Stimulated activated CD8-positive, alpha-beta memory T cell treated with anti-CD3 and anti-CD28 coated beads, Interleukin-7, amount 100 ng/mL, for 48 hours (primary cell): ENCODE measurements around the gene LIPG.
"Not testable (repeated sequence)": the region's sequence is repeated elsewhere in the genome, so short reads cannot be mapped to it uniquely, and the experiment has no call there.

Source experiments
- DNase-seq, 2 donors: peaks; one replicate each; pipeline ENCODE4 v3.0.0-alpha.2; 2020; ENCODE audit warnings: low read depth in 1 of 2; ENCODE audit errors: extremely low read depth in 1 of 2

The LIPG gene

DNA sequence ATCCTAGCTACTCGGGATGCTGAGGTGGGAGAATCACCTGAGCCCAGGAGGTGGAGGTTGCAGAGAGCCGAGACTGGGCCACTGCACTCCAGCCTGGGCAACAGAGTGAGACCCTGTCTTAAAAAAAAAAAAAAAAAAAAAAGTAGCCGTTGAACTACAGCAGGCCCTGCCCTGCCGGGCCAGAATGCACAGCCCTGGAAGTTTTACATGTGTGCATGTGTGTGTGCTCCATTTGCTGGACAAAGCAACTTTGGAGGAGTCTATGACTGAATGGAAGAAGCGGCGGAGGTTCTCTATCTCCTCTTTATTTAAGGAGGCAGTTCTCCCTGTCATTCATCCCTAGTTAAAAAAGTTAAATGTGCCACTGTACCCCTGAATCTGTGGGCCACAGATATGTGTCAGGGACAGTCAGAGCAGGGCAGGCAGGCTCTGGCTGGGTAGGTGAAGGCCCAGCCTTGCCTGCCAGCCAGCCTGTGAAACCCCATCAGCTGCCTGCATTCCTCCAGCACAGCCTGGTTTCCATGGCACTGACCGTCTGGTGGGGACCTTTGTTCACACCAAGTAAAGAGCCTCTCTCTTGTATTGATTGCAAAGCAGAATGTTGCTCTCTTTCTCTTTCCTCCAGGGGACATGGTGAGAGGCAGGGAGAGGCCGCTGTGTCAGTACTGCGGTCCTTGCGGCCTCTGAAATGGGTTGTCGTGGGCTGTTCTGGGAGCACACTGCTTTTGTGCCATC is 10.9 kb downstream of the LIPG start:
- no peak for DNase-seq

DNA sequence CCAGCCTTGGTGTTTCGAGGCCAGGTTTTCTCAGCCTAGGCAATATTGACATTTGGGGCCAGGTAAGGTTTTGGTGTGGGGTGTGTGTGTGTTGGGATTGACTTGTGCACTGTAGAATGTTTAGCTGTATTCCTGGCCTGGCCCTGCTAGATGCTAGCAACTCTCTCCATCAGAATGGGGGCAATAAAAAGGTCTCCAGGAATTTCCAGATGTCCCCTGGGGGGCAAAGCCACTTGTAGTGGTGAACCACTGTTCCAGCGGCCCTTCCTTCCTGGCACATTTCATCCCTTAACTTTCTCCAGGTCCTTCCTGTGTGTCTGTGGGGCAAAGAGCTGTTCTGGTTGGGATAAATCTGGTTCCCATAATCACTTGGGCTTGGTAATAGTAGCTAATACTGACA is 12.0 kb downstream of the LIPG start:
- no peak for DNase-seq

- not testable (repeated sequence) for DNase-seq
Observed at GRCh38 chr18:49579041-49579440, 17.2 kb downstream of the LIPG start.

DNA sequence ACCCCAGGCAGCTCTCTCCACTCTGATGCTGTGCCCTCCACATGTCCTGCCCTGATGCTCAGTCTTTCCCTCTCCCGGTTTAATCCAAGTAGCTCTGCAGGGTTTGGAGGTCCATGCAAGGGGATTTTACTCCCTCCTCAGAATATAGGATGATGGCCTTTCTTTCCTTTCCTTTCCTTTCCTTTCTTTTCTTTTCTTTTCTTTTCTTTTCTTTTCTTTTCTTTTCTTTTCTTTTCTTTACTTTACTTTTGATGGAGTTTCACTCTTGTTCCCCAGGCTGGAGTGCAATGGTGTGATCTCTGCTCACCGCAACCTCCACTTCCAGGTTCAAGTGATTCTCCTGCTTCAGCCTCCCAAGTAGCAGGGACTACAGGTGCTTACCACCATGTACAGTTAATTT is 17.7 kb downstream of the LIPG start:
- DNase-seq, result not testable (repeated sequence)

- no peak for DNase-seq
Observed at GRCh38 chr18:49580279-49580678, 18.4 kb downstream of the LIPG start.

DNA sequence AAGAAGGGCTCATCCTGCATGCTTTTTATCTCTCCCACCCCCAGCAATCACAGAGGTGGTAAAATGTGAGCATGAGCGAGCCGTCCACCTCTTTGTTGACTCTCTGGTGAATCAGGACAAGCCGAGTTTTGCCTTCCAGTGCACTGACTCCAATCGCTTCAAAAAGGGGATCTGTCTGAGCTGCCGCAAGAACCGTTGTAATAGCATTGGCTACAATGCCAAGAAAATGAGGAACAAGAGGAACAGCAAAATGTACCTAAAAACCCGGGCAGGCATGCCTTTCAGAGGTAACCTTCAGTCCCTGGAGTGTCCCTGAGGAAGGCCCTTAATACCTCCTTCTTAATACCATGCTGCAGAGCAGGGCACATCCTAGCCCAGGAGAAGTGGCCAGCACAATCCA is 19.5 kb downstream of the LIPG start:
- DNase-seq, result no peak

GRCh38 chr18:49582579-49582978 is 20.7 kb downstream of the LIPG start:
- no peak for DNase-seq

- DNase-seq, result no peak
Observed at GRCh38 chr18:49584394-49584793, 22.5 kb downstream of the LIPG start.

DNA sequence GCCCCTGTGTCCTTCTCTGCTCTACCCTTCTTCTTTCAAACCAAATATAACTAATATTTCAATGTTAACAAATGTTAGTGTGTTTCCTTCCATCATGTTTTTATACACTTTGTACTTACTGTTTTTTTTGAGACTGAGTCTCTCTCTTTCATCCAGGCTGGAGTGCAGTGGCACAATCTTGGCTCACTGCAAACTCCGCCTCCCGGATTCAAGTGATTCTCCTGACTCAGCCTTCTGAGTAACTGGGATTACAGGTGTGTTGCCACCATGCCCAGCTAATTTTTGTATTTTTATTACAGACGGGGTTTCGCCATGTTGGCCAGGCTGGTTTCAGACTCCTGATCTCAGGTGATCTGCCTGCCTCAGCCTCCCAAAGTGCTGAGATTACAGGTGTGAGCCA is 23.1 kb downstream of the LIPG start:
- DNase-seq, result not testable (repeated sequence)

DNA sequence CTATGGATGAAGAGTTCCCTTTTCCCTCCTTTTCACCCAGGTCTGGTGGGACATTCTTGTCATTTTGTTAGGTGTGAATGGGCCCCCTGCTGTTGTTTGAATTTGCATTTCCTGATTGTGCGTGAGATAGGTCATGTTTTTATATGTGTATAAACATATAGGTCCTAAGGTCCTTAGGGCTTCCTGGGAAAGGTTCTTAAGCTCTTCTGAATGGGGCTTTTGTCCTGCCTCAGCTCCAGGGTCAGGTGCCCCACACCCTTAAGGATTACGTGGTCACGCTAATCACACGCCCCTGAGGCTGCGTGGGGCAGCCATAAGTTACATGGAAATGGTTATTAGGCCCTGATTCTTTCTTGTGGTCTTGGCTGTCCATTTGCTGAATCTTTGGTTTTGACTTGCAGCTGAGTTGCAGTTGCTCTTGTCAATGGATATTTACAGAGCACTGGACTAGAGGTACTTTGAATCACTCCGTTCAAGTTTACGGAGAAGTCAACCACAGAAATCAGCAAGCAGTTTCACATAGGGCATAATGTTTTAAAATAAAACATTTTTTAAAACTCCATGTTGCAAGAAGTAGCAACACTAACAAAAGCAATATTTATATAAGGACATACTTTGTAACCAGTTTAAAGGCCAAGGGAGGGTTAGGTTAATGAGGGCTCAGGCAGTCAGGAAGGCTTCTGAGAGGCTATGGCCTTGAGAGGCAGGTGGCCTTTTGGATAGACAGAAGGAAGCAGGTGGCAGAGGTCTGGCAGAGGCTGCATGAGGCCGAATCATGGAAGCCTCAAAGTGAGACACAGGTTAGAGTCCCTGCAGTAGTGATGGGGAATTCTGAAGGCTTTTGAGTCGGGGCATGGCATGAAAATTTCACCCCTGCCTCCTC is 24.2 kb downstream of the LIPG start:
- DNase-seq, result no peak

- no peak for DNase-seq
Observed at GRCh38 chr18:49588171-49588570, 26.3 kb downstream of the LIPG start.

GRCh38 chr18:49588971-49589370 is 27.1 kb downstream of the LIPG start:
- no peak for DNase-seq

DNA sequence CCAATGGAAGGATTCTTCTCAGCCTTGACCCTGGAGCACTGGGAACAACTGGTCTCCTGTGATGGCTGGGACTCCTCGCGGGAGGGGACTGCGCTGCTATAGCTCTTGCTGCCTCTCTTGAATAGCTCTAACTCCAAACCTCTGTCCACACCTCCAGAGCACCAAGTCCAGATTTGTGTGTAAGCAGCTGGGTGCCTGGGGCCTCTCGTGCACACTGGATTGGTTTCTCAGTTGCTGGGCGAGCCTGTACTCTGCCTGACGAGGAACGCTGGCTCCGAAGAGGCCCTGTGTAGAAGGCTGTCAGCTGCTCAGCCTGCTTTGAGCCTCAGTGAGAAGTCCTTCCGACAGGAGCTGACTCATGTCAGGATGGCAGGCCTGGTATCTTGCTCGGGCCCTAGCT is 28.8 kb downstream of the LIPG start:
- no peak for DNase-seq

DNA sequence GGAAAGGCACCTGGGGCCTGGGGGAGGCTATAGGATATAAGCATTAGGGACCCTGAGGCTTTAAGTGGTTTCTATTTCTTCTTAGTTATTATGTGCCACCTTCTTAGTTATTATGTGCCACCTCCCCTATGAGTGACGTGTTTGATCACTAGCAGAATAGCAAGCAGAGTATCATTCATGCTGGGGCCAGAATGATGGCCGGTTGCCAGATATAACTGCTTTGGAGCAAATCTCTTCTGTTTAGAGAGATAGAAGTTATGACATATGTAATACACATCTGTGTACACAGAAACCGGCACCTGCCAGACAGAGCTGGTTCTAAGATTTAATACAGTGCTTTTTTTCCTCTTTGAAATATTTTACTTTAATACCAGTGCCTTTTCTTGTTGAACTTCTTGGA is 29.4 kb downstream of the LIPG start:
- DNase-seq, result no peak

GRCh38 chr18:49591775-49592174 is 29.9 kb downstream of the LIPG start:
- DNase-seq, result no peak

GRCh38 chr18:49596687-49597086 is 34.8 kb downstream of the LIPG start:
- no peak for DNase-seq

DNA sequence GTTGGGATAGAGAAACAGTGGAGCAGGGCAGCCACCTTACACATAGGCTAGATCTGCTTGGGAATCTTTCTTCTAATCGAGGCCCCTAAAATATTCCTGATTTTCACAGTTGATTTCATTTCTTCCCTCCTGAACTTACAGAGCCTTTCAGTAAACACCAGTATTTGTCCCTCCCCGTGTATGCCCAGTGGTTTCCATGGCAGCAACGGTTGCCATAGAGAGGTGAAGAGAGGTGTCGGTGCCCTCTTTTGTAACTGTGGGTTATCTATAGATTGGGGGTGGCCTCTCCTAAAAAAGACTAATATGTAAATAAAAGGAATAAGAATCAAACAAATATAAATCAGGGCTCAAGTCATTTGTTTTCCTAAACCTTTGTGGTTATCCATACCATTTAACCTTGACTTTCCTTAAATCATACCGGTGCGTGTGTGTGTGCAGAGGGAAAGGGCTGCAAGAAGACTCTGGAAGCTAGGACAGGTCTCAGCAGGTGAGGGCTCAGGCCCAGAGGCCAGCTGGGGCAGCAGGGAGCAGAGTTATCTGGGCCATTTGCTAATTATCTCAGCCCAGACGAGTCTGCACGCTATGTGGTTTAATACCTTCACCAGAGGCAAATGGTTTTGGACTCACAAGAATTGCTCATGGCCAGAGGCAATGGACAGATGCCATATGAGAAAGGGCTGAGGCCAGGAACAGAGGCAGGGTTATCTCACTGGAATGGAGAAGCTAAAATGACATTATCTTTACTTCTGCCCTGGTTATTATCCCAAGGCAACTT is 35.5 kb downstream of the LIPG start:
- no peak for DNase-seq

DNA sequence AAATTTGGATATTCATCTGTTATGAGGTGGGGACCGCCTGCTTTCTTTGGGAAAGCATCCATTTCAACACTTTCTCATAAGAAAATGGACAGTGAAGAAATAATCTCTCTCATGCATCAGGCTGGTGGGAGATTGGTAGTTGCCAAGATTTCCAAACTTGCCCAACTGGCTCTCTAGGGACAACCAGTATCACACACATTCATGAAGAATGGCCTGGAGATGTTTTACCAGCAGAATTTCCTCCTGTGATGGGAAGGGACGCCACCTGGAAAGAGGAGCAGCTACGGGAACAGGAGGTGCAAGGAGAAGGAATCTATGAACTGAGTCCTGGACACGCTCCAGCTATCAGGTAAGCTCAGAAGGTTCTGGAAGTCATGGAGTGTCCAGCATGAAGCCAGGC is 39.4 kb downstream of the LIPG start:
- DNase-seq, result no peak

DNA sequence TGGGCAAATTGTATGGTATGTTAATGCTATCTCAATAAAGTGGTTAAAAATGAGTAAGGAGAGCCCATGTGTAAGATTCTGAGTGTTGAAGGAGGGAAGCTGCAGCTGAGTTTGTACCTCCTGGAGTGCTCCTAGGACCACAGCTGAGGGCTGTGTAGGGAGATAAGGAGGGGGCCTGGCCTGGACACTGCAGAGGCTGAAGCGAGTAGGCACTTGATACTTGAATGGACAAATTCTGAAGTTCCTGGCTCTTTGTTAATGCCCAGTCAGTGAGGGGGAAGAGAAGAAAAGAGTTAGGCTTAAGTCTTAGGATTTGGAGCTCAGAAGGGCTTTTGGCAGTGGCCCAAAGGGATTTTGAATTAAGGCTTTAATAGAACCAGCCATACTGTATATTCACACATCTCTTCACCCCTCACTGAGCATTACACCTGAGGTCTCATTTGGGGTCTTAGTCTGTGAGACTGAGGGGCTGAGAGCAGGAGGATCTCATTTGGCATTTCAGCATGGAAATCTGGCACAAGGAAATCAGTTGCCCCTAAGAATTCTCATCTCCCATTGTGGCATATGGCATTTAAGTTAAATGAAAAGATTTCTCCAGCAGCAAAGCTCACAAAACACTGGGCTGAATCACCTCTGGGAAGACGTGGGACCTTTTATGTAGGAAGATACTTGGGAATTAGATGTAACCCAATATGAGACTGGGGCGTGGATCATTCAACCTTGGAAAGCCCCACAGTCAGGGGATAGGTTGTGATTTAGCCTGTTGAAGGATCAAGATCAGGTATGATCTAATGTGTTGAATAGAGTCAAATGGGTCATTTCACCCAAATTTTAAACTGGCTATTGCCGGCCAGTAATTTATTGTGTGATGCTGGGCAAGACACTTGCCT is 46.8 kb downstream of the LIPG start:
- no peak for DNase-seq

DNA sequence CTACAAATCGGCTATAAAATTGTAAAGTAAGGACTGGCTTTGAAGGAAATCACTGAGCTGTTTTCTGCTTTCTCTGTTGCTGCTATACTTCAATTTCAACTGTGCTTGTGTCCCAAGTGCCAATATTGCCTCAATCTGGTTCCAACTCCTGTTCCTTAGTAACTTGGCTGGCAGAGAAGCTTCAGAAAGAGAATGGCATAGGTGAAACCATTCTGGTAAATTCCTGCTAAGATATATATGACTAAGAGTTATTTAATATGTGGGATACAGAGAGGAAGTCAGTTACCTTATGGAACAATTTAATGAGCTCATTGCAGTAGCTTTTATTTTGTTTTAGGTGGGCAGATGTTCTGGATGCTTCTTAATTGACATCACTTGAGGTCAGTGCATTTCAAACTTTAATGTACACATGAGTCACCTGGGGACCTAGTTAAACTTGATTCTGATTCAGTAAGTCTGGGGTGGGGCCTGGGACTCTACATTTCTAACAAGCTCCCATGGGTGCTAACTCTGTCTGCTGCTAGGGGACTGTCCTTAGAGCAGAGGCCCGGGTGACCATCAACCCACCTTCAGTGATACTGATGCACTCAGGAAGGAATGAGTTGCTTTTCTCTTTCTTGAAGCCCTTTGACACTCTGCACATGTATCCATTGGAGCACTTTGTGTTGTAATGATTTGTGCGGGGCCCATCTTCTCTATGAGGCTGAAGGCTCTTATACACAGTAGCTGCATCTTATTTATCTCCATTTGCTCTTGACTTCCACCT is 47.6 kb downstream of the LIPG start:
- no peak for DNase-seq
